Osteocyte (in vitro differentiated cells): ENCODE results near the gene LRRIQ4. TPM values are rescaled to one million over a fixed set of nuclear protein-coding genes. Genes with fewer than 3 reads are reported as not detected.

Experiments
- DNase-seq: peaks from one replicate; pipeline ENCODE4 v3.0.0; 2021; ENCODE audit warnings: mixed read lengths; ENCODE audit not compliant: unreplicated experiment; ENCODE audit errors: extremely low spot score
- H3K27ac Mint-ChIP-seq: one replicate; pipeline ENCODE4 v1.8.0; 2021; ENCODE audit warnings: mild to moderate bottlenecking, mixed read lengths; ENCODE audit not compliant: unreplicated experiment
- H3K27me3 Mint-ChIP-seq: one replicate; pipeline ENCODE4 v1.8.0; 2021; ENCODE audit warnings: mixed read lengths; ENCODE audit not compliant: unreplicated experiment
- H3K36me3 Mint-ChIP-seq: one replicate; pipeline ENCODE4 v1.8.0; 2021; ENCODE audit warnings: mixed read lengths; ENCODE audit not compliant: unreplicated experiment
- H3K4me1 Mint-ChIP-seq: one replicate; pipeline ENCODE4 v1.8.0; 2021; ENCODE audit warnings: mixed read lengths; ENCODE audit not compliant: unreplicated experiment
- H3K4me3 Mint-ChIP-seq: one replicate; pipeline ENCODE4 v1.8.0; 2021; ENCODE audit warnings: mild to moderate bottlenecking, moderate library complexity, mixed read lengths; ENCODE audit not compliant: unreplicated experiment
- H3K9me3 Mint-ChIP-seq: one replicate; pipeline ENCODE4 v1.8.0; 2021; ENCODE audit warnings: mixed read lengths; ENCODE audit not compliant: unreplicated experiment
- total RNA-seq: library from RNA; stranded (reverse); gene quantifications from 2 replicates; pipeline ENCODE4 v1.2.1, GENCODE V29; 2021
- TF ChIP-seq, protein P1 (sequence below): fragments of 200-600 bp; sonication (generic); IDR thresholded peaks from 2 replicates; pipeline ENCODE4 v1.5.0; 2021; ENCODE audit warnings: antibody characterized with exemption, mild to moderate bottlenecking, moderate library complexity

LRRIQ4 gene
- total RNA-seq, 1 donor from 2014 or later, result not detected

DNA sequence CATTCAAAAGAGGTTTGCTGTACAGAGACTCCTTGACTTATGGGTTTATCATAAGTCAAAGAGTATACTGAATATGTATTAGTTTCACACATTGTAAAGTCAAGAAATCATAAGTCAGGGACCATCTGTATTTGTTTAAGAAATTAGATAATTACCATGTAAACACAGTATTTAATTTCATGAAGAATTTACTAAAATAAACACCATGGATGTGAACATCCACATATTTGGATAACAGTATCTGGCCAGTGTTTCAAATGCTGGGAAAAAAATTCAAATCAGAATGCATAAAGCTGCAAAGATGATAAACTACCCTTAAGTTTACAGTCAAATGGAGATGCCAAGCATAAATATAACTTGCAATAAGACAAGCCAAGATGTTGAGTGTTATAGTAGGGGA is 22.5 kb upstream of the LRRIQ4 start:
- TF ChIP-seq, protein P1, sequence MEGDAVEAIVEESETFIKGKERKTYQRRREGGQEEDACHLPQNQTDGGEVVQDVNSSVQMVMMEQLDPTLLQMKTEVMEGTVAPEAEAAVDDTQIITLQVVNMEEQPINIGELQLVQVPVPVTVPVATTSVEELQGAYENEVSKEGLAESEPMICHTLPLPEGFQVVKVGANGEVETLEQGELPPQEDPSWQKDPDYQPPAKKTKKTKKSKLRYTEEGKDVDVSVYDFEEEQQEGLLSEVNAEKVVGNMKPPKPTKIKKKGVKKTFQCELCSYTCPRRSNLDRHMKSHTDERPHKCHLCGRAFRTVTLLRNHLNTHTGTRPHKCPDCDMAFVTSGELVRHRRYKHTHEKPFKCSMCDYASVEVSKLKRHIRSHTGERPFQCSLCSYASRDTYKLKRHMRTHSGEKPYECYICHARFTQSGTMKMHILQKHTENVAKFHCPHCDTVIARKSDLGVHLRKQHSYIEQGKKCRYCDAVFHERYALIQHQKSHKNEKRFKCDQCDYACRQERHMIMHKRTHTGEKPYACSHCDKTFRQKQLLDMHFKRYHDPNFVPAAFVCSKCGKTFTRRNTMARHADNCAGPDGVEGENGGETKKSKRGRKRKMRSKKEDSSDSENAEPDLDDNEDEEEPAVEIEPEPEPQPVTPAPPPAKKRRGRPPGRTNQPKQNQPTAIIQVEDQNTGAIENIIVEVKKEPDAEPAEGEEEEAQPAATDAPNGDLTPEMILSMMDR, result no peak
- no peak for DNase-seq
- no peak overlapping the region for H3K27ac Mint-ChIP-seq
- H3K27me3 Mint-ChIP-seq, result no peaks in the 10 kb centered on the region
- no peaks in the 10 kb centered on the region for H3K9me3 Mint-ChIP-seq
- H3K36me3 Mint-ChIP-seq, result peaks cover 44% of the 10 kb centered on the region
- H3K4me3 Mint-ChIP-seq, result no peak overlapping the region
- no peaks in the 10 kb centered on the region for H3K4me1 Mint-ChIP-seq

DNA sequence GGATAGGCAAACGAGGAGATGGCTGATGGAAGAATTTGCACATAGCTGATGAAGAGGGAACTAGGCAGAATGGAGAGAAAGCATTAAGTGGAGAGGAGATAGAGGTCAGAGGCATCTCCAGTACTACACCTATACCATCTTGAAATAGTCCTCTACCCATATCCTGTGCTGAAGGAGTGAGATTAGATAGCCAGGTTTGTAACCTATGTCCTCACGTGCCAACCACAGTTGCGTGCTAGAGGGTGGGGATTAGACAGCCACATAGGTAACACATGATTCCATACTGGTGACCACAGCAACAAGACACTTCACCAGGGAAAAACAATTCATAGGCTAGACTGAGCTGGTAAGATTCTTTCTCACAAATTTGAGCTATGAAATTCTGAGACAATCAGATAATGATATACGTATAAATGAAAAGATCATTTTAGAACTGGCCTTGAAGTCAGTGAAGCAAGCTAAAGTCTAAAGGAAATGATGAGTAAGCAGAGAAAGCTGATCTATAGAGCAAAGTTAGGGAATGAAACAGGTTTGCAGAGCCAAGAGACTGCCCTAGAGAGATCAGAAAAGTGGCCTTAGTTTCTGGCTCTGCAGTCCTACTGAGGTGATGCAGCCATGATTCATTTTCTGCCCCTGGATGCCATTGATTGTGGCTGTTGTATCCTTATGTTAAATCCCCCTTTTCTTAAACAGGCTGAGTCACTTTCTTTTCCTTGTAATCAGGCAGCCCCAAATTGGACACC is 21.8 kb upstream of the LRRIQ4 start:
- DNase-seq, result no peak
- TF ChIP-seq, protein P1, result no peak
- H3K4me3 Mint-ChIP-seq, result no peak overlapping the region
- no peaks in the 10 kb centered on the region for H3K4me1 Mint-ChIP-seq
- H3K9me3 Mint-ChIP-seq, result no peaks in the 10 kb centered on the region
- H3K36me3 Mint-ChIP-seq, result peaks cover 39% of the 10 kb centered on the region
- no peaks in the 10 kb centered on the region for H3K27me3 Mint-ChIP-seq
- H3K27ac Mint-ChIP-seq, result no peak overlapping the region

DNA sequence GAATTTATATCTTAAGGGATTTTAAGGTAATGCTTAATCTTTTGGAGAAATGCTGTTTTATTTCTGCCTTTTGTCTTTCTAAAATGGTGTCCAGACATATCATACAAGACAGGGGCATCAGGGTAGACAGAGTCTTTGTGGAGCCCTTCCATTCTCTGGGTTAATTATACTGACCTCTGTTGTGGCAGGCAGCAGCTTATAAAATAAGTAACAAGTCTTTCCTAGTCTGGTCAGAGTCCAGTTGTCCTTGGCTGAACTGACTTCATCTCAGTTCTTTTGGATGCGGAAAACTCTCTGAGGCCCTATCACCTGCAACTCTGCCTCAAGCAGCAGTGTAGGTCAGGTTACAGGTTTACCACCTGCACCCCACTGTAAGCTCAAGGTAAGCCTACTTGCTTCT is 20.3 kb upstream of the LRRIQ4 start:
- Mint-ChIP-seq H3K36me3 (peaks cover 30% of the 10 kb centered on the region), H3K27me3 (no peaks in the 10 kb centered on the region), H3K4me3 (no peak overlapping the region), H3K27ac (no peak overlapping the region), H3K4me1 (no peaks in the 10 kb centered on the region), H3K9me3 (no peaks in the 10 kb centered on the region)
- TF ChIP-seq, protein P1, result no peak
- DNase-seq, result no peak

DNA sequence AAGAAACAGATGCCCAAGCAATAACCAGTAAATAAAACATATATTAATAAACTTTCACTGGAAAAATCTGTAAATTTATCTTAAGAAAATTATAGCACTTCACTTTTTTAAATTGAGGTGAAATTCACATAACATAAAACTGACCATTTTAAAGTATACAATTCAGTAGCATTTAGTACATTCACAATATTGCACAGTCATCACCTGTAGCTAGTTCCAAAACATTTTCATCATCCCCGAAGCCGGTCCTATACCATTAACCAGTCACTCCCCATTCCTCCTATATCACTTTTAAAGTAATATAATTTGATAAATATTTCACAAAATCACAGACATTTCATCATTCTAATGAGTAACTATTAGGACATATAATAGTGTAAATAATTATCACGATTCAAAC is 8.0 kb upstream of the LRRIQ4 start:
- H3K36me3 Mint-ChIP-seq, result peaks cover 2% of the 10 kb centered on the region
- TF ChIP-seq, protein P1, result no peak

DNA sequence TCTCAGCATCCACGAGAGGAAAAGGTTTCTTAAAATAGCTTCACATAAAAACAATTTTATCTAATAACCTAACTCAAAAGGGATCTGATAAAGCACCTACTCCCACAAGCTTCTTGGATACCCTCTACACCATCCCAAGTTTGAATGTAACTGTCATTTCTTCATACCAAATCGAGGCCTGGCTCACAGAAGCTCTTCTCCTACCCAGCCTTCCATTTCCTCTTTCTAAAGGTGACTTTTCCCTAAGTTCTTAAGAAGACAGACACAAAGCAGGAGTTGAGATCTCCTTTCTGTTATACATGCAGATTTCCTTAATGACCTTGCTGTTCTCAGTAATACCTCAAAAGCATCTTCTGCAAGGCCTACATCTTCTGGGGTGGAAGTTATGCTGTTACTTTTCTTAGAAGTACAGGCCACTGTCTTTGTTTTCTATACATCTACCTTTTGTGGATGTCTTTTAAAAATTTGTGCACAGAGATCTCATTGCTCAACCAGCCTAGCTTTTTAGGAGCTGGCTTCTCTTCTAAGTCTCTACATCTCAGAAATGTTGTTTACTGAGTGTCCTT is 3.4 kb upstream of the LRRIQ4 start:
- DNase-seq, result no peak
- Mint-ChIP-seq H3K4me3 (no peak overlapping the region), H3K27me3 (no peaks in the 10 kb centered on the region), H3K4me1 (peaks cover 16% of the 10 kb centered on the region), H3K36me3 (no peaks in the 10 kb centered on the region), H3K9me3 (no peaks in the 10 kb centered on the region), H3K27ac (no peak overlapping the region)
- TF ChIP-seq, protein P1, result no peak

More for the DNA sequence above, 8.0 kb upstream of the LRRIQ4 start:
- Mint-ChIP-seq H3K27ac (no peak overlapping the region), H3K9me3 (no peaks in the 10 kb centered on the region), H3K4me1 (no peaks in the 10 kb centered on the region), H3K4me3 (no peak overlapping the region), H3K27me3 (no peaks in the 10 kb centered on the region)
- DNase-seq, result no peak
